ENCODE results near the gene SPNS3. TPM values are rescaled to one million over a fixed set of nuclear protein-coding genes. Genes with fewer than 3 reads are reported as not detected.

Gene SPNS3, protein sequence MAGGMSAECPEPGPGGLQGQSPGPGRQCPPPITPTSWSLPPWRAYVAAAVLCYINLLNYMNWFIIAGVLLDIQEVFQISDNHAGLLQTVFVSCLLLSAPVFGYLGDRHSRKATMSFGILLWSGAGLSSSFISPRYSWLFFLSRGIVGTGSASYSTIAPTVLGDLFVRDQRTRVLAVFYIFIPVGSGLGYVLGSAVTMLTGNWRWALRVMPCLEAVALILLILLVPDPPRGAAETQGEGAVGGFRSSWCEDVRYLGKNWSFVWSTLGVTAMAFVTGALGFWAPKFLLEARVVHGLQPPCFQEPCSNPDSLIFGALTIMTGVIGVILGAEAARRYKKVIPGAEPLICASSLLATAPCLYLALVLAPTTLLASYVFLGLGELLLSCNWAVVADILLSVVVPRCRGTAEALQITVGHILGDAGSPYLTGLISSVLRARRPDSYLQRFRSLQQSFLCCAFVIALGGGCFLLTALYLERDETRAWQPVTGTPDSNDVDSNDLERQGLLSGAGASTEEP
- total RNA-seq (2022), result 1.4 and 2.1 TPM in 2 replicates
- percentile 18 among the genes with signal in this experiment for Bru-seq, nascent RNA
- percentile 23 among the genes with signal in this experiment for BruChase-seq, experiment 1, labeled RNA remaining after a 6-hour chase
- percentile 21 among the genes with signal in this experiment for BruChase-seq, experiment 2, labeled RNA remaining after a 2-hour chase
- long read RNA-seq, partial matches to known transcripts, result 1 of 4 reads
- long read RNA-seq, other reads (novel, unspliced or antisense), result 3 of 4 reads

GRCh38 chr17:4433515-4434031, at the start of gene SPNS3:
TSS of gene SPNS3 (plus strand) at chr17:4433940. CDS start at chr17:4433968, 28 bp downstream.
- Mint-ChIP-seq H3K4me1 (ENCODE audit: low read depth, unreplicated experiment) (peaks cover 6% of the 10 kb centered on the region), H3K27ac (ENCODE audit: unreplicated experiment) (no peak within 1 kb of the TSS), H3K36me3 (ENCODE audit: insufficient read depth, unreplicated experiment) (no peaks in the 10 kb centered on the region), H3K4me3 (ENCODE audit: low read depth, unreplicated experiment) (no peak within 1 kb of the TSS), H3K27me3 (ENCODE audit: unreplicated experiment) (no peaks in the 10 kb centered on the region), H3K9me3 (ENCODE audit: low read depth, unreplicated experiment) (no peaks in the 10 kb centered on the region)
- TF ChIP-seq CTCF (IDR thresholded peaks at IDR 0.05; ENCODE audit: unreplicated experiment), result no peak
- DNase-seq, result no peak
- intact Hi-C loops (cut with micrococcal nuclease; ENCODE audit: unreplicated experiment), result no loop called here
- BruUV-seq (replicated peaks), result no TSS peak
- CTCF ChIA-PET, result no interaction called here

DNA sequence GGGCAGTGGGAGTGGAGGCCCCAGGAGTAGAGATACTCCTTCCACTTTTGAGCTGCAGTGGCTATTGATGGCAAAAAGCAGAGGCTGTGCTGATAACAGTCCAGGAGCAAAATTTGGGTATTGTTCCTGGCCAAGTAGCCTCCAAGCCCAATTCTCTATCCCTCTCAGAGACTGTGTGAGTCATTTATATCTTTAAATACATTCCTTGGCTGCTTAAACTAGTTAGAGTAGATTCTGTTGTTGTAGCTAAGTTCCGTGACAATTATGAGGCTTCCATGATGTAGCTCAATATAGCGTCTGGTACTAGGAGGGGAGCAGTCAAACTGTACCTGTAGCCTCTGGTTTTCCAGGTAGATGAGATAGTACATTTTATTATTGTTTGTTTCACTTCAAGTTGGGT, 47.3 kb upstream of the SPNS3 start:
- no TSS peak for BruUV-seq (replicated peaks)
- no peaks in the 10 kb centered on the region for H3K27me3 Mint-ChIP-seq (ENCODE audit: unreplicated experiment)

DNA sequence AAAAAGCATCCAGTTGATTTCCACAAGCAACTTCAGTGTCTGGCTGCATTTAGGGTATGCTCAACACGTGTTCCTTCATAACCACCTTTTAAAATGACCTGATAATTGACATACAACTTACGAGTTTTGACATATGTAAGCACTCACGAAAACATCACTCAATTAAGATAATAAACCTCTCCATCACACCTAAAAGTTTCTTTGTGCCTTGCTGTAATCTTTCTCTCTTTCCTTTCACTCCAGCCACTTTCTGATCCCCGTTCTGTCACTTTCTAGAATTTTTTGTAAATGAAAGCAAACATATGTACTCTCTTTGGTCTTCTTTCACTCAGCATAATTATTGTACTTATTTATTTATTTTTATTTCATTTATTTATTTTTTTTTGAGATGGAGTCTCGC, 46.6 kb upstream of the SPNS3 start:
- no peaks in the 10 kb centered on the region for H3K4me1 Mint-ChIP-seq (ENCODE audit: low read depth, unreplicated experiment)
- H3K27me3 Mint-ChIP-seq (ENCODE audit: unreplicated experiment), result no peaks in the 10 kb centered on the region
- no peaks in the 10 kb centered on the region for H3K9me3 Mint-ChIP-seq (ENCODE audit: low read depth, unreplicated experiment)
- CTCF ChIA-PET, result no interaction called here
- H3K4me3 Mint-ChIP-seq (ENCODE audit: low read depth, unreplicated experiment), result no peak overlapping the region
- intact Hi-C loops (cut with micrococcal nuclease; ENCODE audit: unreplicated experiment), result no loop called here
- TF ChIP-seq CTCF (IDR thresholded peaks at IDR 0.05; ENCODE audit: unreplicated experiment), result no peak
- H3K27ac Mint-ChIP-seq (ENCODE audit: unreplicated experiment), result no peak overlapping the region
- BruUV-seq (replicated peaks), result no TSS peak
- DNase-seq, result no peak
- H3K36me3 Mint-ChIP-seq (ENCODE audit: insufficient read depth, unreplicated experiment), result no peaks in the 10 kb centered on the region

More for the DNA sequence above, 47.3 kb upstream of the SPNS3 start:
- no peaks in the 10 kb centered on the region for H3K9me3 Mint-ChIP-seq (ENCODE audit: low read depth, unreplicated experiment)
- intact Hi-C loops (cut with micrococcal nuclease; ENCODE audit: unreplicated experiment), result no loop called here
- TF ChIP-seq CTCF (IDR thresholded peaks at IDR 0.05; ENCODE audit: unreplicated experiment), result no peak
- DNase-seq, result no peak
- no peaks in the 10 kb centered on the region for H3K36me3 Mint-ChIP-seq (ENCODE audit: insufficient read depth, unreplicated experiment)
- no peak overlapping the region for H3K27ac Mint-ChIP-seq (ENCODE audit: unreplicated experiment)
- CTCF ChIA-PET, result interaction anchor here (0.7 kb wide), 1 partner anchor 67 kb away, joined by 4 read pairs; no protein-coding TSS in a partner anchor
- H3K4me3 Mint-ChIP-seq (ENCODE audit: low read depth, unreplicated experiment), result no peak overlapping the region
- H3K4me1 Mint-ChIP-seq (ENCODE audit: low read depth, unreplicated experiment), result no peaks in the 10 kb centered on the region

GRCh38 chr17:4389079-4389478, 44.7 kb upstream of the SPNS3 start:
- BruUV-seq (replicated peaks), result no TSS peak
- no peak for TF ChIP-seq CTCF (IDR thresholded peaks at IDR 0.05; ENCODE audit: unreplicated experiment)
- no peak for DNase-seq
- intact Hi-C loops (cut with micrococcal nuclease; ENCODE audit: unreplicated experiment), result no loop called here
- Mint-ChIP-seq H3K4me3 (ENCODE audit: low read depth, unreplicated experiment) (no peak overlapping the region), H3K27ac (ENCODE audit: unreplicated experiment) (no peak overlapping the region), H3K4me1 (ENCODE audit: low read depth, unreplicated experiment) (peaks cover 5% of the 10 kb centered on the region), H3K9me3 (ENCODE audit: low read depth, unreplicated experiment) (no peaks in the 10 kb centered on the region), H3K36me3 (ENCODE audit: insufficient read depth, unreplicated experiment) (no peaks in the 10 kb centered on the region), H3K27me3 (ENCODE audit: unreplicated experiment) (no peaks in the 10 kb centered on the region)
- CTCF ChIA-PET, result no interaction called here
